ENCODE data around the gene LY9.

- TF ChIP-seq TAF1 (IDR thresholded peaks at IDR 0.05; ENCODE audit: borderline replicate concordance, low read depth, low read length) (no peak), POLR2A (IDR thresholded peaks at IDR 0.05; ENCODE audit: low read depth, low read length) (no peak), POLR2AphosphoS5 (IDR thresholded peaks at IDR 0.05; ENCODE audit: low read depth, low read length) (no peak)
These were observed 22.9 kb upstream of the LY9 start for GRCh38 chr1:160773093-160773492.

Data from GM12892 (cell line).